ENCODE data around the gene LHX2. TPM values are rescaled to one million over a fixed set of nuclear protein-coding genes. Genes with fewer than 3 reads are reported as not detected.

The LHX2 gene
- total RNA-seq, 1 experiment from 2014 or later, result not detected

- Histone ChIP-seq H3T11ph (ENCODE audit: low read length) (no peak overlapping the region), H4K91ac (ENCODE audit: insufficient read length, low read depth, low read length) (no peak overlapping the region), H3K56ac (ENCODE audit: insufficient read length, low read depth, low read length) (no peak overlapping the region), H3K23me2 (ENCODE audit: insufficient read length, low read depth, low read length, poor library complexity, severe bottlenecking) (no peaks in the 10 kb centered on the region), H4K8ac (replicated peaks; ENCODE audit: insufficient read length, low read depth, low read length) (no peak overlapping the region), H2AFZ (ENCODE audit: low read length) (no peak overlapping the region), H2BK15ac (ENCODE audit: low read depth, low read length) (no peak overlapping the region), H3K18ac (ENCODE audit: insufficient read length, low read depth, low read length) (no peak overlapping the region), H3K9ac (ENCODE audit: extremely low read depth, insufficient read length, low read length) (no peak overlapping the region), H2AK5ac (ENCODE audit: insufficient read length, low read length) (no peak overlapping the region), H3K79me1 (ENCODE audit: insufficient read depth, low read depth, low read length, poor library complexity, severe bottlenecking) (no peaks in the 10 kb centered on the region), H3K14ac (ENCODE audit: insufficient read depth, low read length) (no peak overlapping the region), H3K9me3 (ENCODE audit: control insufficient read depth, low read depth, low read length) (no peaks in the 10 kb centered on the region), H4K20me1 (ENCODE audit: control insufficient read depth, insufficient read depth, insufficient read length) (no peaks in the 10 kb centered on the region), H3K4me1 (ENCODE audit: insufficient read depth, low read length) (peaks cover 2% of the 10 kb centered on the region; the same call in 1 of the 2 replicates), H2BK120ac (ENCODE audit: low read depth, low read length, poor library complexity, severe bottlenecking) (no peak overlapping the region), H3K27me3 (ENCODE audit: insufficient read depth, low read length) (peaks cover 86% of the 10 kb centered on the region), H3K4ac (ENCODE audit: low read depth, low read length) (no peak overlapping the region), H2BK20ac (ENCODE audit: low read depth, low read length, poor library complexity, severe bottlenecking) (no peak overlapping the region), H3K4me2 (ENCODE audit: insufficient read depth, insufficient read length, low read length) (no peak overlapping the region), H2BK5ac (ENCODE audit: insufficient read length, low read length) (no peak overlapping the region), H2BK12ac (ENCODE audit: insufficient read length, low read depth, low read length) (no peak overlapping the region), H3K27ac (ENCODE audit: insufficient read length, low read depth, low read length) (no peak overlapping the region), H3K79me2 (ENCODE audit: insufficient read depth, low read length) (no peaks in the 10 kb centered on the region), H4K5ac (ENCODE audit: insufficient read length, low read depth, low read length) (no peak overlapping the region), H3K23ac (ENCODE audit: insufficient read length, low read depth, low read length) (no peak overlapping the region)
- TF ChIP-seq, protein P1, sequence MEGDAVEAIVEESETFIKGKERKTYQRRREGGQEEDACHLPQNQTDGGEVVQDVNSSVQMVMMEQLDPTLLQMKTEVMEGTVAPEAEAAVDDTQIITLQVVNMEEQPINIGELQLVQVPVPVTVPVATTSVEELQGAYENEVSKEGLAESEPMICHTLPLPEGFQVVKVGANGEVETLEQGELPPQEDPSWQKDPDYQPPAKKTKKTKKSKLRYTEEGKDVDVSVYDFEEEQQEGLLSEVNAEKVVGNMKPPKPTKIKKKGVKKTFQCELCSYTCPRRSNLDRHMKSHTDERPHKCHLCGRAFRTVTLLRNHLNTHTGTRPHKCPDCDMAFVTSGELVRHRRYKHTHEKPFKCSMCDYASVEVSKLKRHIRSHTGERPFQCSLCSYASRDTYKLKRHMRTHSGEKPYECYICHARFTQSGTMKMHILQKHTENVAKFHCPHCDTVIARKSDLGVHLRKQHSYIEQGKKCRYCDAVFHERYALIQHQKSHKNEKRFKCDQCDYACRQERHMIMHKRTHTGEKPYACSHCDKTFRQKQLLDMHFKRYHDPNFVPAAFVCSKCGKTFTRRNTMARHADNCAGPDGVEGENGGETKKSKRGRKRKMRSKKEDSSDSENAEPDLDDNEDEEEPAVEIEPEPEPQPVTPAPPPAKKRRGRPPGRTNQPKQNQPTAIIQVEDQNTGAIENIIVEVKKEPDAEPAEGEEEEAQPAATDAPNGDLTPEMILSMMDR (conservative IDR thresholded peaks at IDR 0.05), result no peak
- H3K27me3 Mint-ChIP-seq (ENCODE audit: low read depth), result peaks cover 93% of the 10 kb centered on the region
- H3K4me3 Mint-ChIP-seq, result no peak overlapping the region
- H3K36me3 Mint-ChIP-seq (ENCODE audit: insufficient read depth in 1 of 3, low read depth in 3 of 3), result no peaks in the 10 kb centered on the region
- no CpG with 5 or more reads among the region's 64 CpGs for WGBS (ENCODE audit: extremely low coverage, insufficient read length, low lambda C conversion rate)
- H3K9me3 Mint-ChIP-seq, result peaks cover 0 to 6% of the 10 kb centered on the region in 2 experiments; a peak in 3 of 5 replicates
- no peak for DNase-seq
- H3K27ac Mint-ChIP-seq, result no peak overlapping the region
- peaks cover 20 to 50% of the 10 kb centered on the region in 2 experiments for H3K4me1 Mint-ChIP-seq
These were observed 11.9 kb upstream of the LHX2 start for GRCh38 chr9:123999661-124000060.

Data from H9 (cell line).